Measurements from ENCODE around the gene PRPS1. TPM values are rescaled to one million over a fixed set of nuclear protein-coding genes. Genes with fewer than 3 reads are reported as not detected.

Gene PRPS1
- total and polyA plus RNA-seq, 2 of the 13 experiments (the other 11 are each of a cell fraction or from before 2014, with no cell fraction given) = 33.7 to 54.4 TPM

DNA sequence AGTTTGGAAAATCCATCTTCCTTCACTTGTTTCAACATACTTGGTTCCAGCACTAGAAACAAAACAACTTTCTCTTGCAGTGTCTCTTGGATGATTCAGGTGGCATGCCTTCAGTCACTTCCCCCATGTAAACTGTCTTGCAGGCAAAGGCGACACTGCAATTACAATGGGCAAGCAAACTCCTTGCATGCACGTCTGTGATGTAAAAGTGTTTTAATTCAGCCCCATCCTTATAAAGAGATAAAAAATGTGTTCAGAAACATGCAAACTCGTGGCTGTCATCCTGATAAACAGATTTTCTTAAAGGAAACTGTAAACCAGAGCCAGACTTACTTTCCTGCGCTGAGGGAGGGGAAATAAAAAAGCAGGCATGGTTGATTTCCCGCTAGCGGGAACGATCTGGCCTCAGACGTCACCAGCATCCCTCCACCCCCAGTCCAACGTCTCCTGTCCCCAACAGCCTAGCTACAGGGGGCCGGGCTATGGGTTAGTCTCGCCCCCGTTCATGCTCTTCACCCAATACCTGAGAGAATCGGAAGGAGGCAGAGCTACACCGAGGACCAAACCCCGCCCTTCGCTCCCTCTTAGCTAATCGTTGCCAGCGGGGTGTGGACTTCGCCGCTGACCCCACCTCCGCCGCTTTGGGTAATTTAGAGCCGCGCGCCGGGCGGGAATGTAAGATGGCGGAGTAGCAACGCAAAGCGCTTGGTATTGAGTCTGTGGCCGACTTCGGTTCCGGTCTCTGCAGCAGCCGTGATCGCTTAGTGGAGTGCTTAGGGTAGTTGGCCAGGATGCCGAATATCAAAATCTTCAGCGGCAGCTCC, at the start of gene PRPS1 (continued):
- TF ChIP-seq, protein P1, sequence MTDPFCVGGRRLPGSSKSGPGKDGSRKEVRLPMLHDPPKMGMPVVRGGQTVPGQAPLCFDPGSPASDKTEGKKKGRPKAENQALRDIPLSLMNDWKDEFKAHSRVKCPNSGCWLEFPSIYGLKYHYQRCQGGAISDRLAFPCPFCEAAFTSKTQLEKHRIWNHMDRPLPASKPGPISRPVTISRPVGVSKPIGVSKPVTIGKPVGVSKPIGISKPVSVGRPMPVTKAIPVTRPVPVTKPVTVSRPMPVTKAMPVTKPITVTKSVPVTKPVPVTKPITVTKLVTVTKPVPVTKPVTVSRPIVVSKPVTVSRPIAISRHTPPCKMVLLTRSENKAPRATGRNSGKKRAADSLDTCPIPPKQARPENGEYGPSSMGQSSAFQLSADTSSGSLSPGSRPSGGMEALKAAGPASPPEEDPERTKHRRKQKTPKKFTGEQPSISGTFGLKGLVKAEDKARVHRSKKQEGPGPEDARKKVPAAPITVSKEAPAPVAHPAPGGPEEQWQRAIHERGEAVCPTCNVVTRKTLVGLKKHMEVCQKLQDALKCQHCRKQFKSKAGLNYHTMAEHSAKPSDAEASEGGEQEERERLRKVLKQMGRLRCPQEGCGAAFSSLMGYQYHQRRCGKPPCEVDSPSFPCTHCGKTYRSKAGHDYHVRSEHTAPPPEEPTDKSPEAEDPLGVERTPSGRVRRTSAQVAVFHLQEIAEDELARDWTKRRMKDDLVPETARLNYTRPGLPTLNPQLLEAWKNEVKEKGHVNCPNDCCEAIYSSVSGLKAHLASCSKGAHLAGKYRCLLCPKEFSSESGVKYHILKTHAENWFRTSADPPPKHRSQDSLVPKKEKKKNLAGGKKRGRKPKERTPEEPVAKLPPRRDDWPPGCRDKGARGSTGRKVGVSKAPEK (CRISPR knock-in tag; IDR thresholded peaks at IDR 0.05; ENCODE audit: borderline replicate concordance) = no peak
- TF ChIP-seq, protein P2, sequence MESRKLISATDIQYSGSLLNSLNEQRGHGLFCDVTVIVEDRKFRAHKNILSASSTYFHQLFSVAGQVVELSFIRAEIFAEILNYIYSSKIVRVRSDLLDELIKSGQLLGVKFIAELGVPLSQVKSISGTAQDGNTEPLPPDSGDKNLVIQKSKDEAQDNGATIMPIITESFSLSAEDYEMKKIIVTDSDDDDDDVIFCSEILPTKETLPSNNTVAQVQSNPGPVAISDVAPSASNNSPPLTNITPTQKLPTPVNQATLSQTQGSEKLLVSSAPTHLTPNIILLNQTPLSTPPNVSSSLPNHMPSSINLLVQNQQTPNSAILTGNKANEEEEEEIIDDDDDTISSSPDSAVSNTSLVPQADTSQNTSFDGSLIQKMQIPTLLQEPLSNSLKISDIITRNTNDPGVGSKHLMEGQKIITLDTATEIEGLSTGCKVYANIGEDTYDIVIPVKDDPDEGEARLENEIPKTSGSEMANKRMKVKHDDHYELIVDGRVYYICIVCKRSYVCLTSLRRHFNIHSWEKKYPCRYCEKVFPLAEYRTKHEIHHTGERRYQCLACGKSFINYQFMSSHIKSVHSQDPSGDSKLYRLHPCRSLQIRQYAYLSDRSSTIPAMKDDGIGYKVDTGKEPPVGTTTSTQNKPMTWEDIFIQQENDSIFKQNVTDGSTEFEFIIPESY (CRISPR knock-in tag; IDR thresholded peaks at IDR 0.05) = no peak
- no peak for TF ChIP-seq REPIN1 (CRISPR knock-in tag; IDR thresholded peaks at IDR 0.05; ENCODE audit: borderline replicate concordance, low read depth)
- TF ChIP-seq ZNF292 (CRISPR knock-in tag; IDR thresholded peaks at IDR 0.05; ENCODE audit: borderline replicate concordance, low read depth) = no peak
- TF ChIP-seq ZNF850 (CRISPR knock-in tag; conservative IDR thresholded peaks at IDR 0.05) = no peak
- TF ChIP-seq, protein P3, sequence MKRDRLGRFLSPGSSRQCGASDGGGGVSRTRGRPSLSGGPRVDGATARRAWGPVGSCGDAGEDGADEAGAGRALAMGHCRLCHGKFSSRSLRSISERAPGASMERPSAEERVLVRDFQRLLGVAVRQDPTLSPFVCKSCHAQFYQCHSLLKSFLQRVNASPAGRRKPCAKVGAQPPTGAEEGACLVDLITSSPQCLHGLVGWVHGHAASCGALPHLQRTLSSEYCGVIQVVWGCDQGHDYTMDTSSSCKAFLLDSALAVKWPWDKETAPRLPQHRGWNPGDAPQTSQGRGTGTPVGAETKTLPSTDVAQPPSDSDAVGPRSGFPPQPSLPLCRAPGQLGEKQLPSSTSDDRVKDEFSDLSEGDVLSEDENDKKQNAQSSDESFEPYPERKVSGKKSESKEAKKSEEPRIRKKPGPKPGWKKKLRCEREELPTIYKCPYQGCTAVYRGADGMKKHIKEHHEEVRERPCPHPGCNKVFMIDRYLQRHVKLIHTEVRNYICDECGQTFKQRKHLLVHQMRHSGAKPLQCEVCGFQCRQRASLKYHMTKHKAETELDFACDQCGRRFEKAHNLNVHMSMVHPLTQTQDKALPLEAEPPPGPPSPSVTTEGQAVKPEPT (CRISPR knock-in tag; IDR thresholded peaks at IDR 0.05; ENCODE audit: low read depth) = no peak
- no peak for TF ChIP-seq ZBTB3 (CRISPR knock-in tag; IDR thresholded peaks at IDR 0.05; ENCODE audit: borderline replicate concordance, low read depth)
- TF ChIP-seq ZNF143 (CRISPR knock-in tag; IDR thresholded peaks at IDR 0.05) = no peak
- TF ChIP-seq KMT2B (CRISPR knock-in tag; IDR thresholded peaks at IDR 0.05) = no peak
- TF ChIP-seq, protein P4, sequence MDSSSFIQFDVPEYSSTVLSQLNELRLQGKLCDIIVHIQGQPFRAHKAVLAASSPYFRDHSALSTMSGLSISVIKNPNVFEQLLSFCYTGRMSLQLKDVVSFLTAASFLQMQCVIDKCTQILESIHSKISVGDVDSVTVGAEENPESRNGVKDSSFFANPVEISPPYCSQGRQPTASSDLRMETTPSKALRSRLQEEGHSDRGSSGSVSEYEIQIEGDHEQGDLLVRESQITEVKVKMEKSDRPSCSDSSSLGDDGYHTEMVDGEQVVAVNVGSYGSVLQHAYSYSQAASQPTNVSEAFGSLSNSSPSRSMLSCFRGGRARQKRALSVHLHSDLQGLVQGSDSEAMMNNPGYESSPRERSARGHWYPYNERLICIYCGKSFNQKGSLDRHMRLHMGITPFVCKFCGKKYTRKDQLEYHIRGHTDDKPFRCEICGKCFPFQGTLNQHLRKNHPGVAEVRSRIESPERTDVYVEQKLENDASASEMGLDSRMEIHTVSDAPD (CRISPR knock-in tag; IDR thresholded peaks at IDR 0.05) = no peak
- no peak for TF ChIP-seq GTF3A (CRISPR knock-in tag; conservative IDR thresholded peaks at IDR 0.05)
- TF ChIP-seq JUNB (CRISPR knock-in tag; IDR thresholded peaks at IDR 0.05; ENCODE audit: borderline replicate concordance) = no peak
- no peak for TF ChIP-seq TMF1 (CRISPR knock-in tag; IDR thresholded peaks at IDR 0.05; ENCODE audit: low read depth)
- no peak for TF ChIP-seq RARG (CRISPR knock-in tag; IDR thresholded peaks at IDR 0.05; ENCODE audit: low read depth)

Measured in HepG2 (cell line).